Effector memory CD4-positive, alpha-beta T cell (primary cell): ENCODE measurements around the gene TMEM171.

Source experiments
- DNase-seq, 3 donors: peaks; one replicate each; pipeline ENCODE4 v3.0.0-alpha.2; 2020
- H3K27ac ChIP-seq: 2 replicates; pipeline ENCODE4 v1.7.0; 2013; ENCODE audit warnings: mild to moderate bottlenecking, low read length, moderate library complexity; ENCODE audit not compliant: insufficient read depth, poor library complexity, severe bottlenecking
- H3K27me3 ChIP-seq: replicated peaks from 2 replicates; pipeline ENCODE4 v1.7.0; 2013; ENCODE audit warnings: mild to moderate bottlenecking, low read length; ENCODE audit not compliant: insufficient read depth, control insufficient read depth, poor library complexity, severe bottlenecking
- H3K36me3 ChIP-seq: 2 replicates; pipeline ENCODE4 v1.7.0; 2013; ENCODE audit warnings: mild to moderate bottlenecking, low read length, moderate library complexity; ENCODE audit not compliant: control insufficient read depth, insufficient read depth
- H3K4me1 ChIP-seq: 2 replicates; pipeline ENCODE4 v1.7.0; 2013; ENCODE audit warnings: low read length, mild to moderate bottlenecking; ENCODE audit not compliant: control insufficient read depth, insufficient read depth, poor library complexity, severe bottlenecking
- H3K4me3 ChIP-seq: 2 replicates; pipeline ENCODE4 v1.7.0; 2013; ENCODE audit warnings: low read length, low read depth, mild to moderate bottlenecking; ENCODE audit not compliant: insufficient read depth, poor library complexity, severe bottlenecking
- H3K9me3 ChIP-seq: 2 replicates; pipeline ENCODE4 v1.7.0; 2013; ENCODE audit warnings: mild to moderate bottlenecking, low read length, moderate library complexity; ENCODE audit not compliant: control insufficient read depth

TMEM171 gene

DNA sequence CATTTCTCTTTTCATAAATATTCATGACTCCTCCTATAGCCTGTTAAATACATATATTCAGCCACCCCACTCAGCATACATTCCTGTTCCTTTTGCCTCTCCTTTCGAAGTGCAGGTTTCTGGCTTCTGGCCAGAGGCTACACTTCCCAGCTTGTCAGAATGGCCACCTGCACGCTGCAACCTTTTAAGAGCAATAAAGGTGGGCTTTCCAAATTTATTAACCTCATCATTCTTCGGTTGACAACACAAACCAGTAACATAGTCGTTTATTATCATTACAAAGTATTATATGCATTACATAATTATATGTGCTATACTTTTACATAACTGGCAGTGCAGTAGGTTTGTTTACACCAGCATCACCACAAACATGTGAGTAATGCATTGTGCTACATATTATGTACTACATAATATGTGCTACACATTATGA lies 16.5 kb upstream of the TMEM171 start:
- Histone ChIP-seq H3K27ac (no peak overlapping the region), H3K9me3 (no peaks in the 10 kb centered on the region), H3K36me3 (no peaks in the 10 kb centered on the region), H3K4me3 (no peak overlapping the region), H3K4me1 (no peaks in the 10 kb centered on the region), H3K27me3 (peaks cover 3% of the 10 kb centered on the region)
- DNase-seq = no peak

DNA sequence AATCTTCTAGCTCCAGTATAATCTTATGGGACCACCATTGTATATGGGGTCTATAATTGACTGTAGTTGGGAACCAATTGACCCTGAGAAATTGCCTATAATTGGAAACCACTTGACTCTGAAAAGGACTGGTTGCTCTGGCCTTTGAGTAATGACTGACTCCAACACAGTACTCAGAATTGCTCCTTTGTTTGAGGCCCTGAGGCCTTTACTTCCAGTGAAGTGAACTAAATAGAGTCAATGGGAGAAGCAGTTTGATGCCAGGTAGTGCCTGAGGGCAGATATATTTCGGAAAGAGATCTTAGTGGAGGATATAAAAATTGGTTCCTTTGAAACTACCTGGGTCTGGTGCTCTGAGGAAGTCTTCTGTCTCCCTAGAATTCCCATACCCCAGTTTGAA lies 16.0 kb upstream of the TMEM171 start:
- no peak overlapping the region for H3K27ac ChIP-seq
- H3K9me3 ChIP-seq = no peaks in the 10 kb centered on the region
- H3K4me3 ChIP-seq = no peak overlapping the region
- H3K36me3 ChIP-seq = no peaks in the 10 kb centered on the region
- no peaks in the 10 kb centered on the region for H3K4me1 ChIP-seq
- no peak for DNase-seq
- peaks cover 3% of the 10 kb centered on the region for H3K27me3 ChIP-seq

DNA sequence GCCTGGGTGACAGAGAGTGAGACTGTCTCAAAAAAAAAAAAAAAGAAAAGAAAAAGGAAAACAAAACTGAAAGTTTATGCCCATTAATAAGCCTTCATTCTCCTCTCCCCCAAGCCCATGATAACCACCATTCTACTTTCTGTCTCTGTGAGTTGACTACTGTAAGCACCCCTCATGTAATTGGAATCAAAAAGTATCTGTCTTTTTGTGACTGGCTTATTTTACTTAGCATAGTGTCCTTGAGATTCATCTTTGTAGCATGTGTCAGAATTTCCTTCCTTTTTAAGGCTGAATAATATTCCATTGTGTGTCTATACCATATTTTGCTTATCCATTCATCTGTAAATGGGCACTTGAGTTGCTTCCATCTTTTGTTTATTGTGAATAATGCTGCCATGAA lies 14.0 kb upstream of the TMEM171 start:
- Histone ChIP-seq H3K27ac (no peak overlapping the region), H3K4me1 (no peaks in the 10 kb centered on the region), H3K27me3 (peaks cover 3% of the 10 kb centered on the region), H3K36me3 (no peaks in the 10 kb centered on the region), H3K4me3 (no peak overlapping the region), H3K9me3 (no peaks in the 10 kb centered on the region)
- DNase-seq = no peak

DNA sequence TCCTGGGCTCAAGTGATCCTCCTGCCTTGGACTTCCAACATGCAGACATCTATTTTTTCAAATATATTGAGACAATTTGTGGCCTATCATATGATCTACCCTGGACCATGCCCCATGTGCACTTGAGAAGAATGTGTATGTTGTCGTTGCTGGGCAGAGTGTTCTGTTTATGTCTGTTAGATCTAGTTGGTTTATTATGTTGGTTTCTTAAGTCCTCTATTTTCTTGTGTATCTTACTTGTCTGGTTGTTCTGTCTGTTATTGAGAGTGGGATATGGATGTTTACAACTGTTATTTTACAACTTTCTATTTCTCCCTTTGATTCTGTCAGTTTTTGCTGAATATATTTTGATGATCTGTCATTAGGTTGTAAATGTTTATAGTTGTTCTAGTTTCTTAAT lies 10.2 kb upstream of the TMEM171 start:
- Histone ChIP-seq H3K9me3 (no peaks in the 10 kb centered on the region), H3K4me1 (no peaks in the 10 kb centered on the region), H3K27me3 (no peaks in the 10 kb centered on the region), H3K4me3 (no peak overlapping the region), H3K36me3 (no peaks in the 10 kb centered on the region), H3K27ac (no peak overlapping the region)
- no peak for DNase-seq

DNA sequence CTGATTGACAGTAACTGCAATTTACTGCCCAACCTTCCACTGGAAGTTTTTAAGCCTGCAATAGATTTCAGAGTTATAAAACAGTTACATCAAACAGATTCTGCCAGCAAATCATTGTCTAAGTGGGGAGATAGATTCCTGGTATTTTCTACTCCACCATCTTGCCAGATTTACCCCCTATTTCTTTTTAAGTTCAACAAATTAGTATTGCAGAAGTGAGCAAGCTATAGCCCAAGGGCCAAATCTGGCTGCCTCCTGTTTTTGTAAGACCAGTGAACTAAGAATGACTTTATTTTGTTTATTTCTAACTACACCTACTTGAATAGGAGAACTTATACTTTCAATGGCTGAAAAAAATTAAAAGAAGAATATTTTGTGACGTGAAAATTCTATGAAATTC lies 8.8 kb upstream of the TMEM171 start:
- DNase-seq = no peak
- H3K4me3 ChIP-seq = no peak overlapping the region
- H3K27me3 ChIP-seq = no peaks in the 10 kb centered on the region
- no peaks in the 10 kb centered on the region for H3K36me3 ChIP-seq
- no peaks in the 10 kb centered on the region for H3K4me1 ChIP-seq
- H3K9me3 ChIP-seq = no peaks in the 10 kb centered on the region
- H3K27ac ChIP-seq = no peak overlapping the region

DNA sequence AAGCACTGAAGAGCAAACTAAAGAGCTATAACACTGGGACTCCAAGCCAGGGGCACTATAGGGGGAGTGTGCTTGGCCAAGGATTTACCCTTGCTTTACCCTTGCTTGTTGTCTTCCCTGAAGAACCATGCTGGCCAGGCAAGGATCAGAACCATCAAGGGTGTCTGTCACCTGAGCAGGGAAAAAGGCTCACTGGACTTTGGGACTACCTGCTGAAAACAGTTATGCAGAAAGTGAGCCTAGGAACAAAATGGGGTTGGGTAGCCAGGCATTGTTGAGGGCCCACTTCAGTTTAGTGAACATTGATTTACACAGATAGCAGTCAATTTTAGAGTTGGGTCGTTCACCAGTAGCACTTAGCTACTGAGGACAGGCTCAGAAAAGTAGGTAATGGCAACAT lies 8.0 kb upstream of the TMEM171 start:
- DNase-seq = no peak
- Histone ChIP-seq H3K4me3 (no peak overlapping the region), H3K27me3 (no peaks in the 10 kb centered on the region), H3K27ac (no peak overlapping the region), H3K36me3 (no peaks in the 10 kb centered on the region), H3K9me3 (no peaks in the 10 kb centered on the region), H3K4me1 (no peaks in the 10 kb centered on the region)

DNA sequence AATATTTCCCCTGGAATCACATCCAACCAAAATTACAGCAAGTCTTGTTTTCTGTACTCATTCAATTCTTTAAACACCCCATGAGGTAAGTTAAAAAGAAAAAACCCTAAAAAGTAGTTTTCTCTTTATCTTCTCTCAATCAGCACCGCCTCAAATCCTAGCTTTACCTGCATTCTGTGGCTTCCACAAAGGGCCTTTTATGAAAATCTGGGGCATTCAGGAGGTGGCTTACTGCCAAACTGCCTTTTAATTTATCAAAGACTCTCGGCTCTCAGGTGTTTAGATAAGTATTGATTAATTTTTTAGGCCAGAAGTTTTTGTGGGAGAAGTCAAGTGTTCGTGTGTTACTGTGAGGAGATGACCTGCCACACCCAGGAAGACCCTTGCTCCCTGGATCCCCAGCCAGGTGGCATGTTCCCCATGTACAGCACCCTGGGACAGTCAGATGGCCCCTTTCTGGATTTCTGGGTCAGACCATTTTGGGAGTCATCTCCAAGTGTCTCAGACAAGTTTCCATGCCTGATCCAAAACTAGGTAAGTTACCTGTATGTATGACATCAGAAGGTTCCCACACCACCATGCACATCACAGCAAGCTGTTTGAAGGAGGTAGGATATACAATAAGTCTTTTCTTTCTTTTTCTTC lies 6.2 kb upstream of the TMEM171 start:
- DNase-seq = no peak
- Histone ChIP-seq H3K4me1 (no peaks in the 10 kb centered on the region), H3K4me3 (no peak overlapping the region), H3K36me3 (no peaks in the 10 kb centered on the region), H3K27me3 (no peaks in the 10 kb centered on the region), H3K9me3 (no peaks in the 10 kb centered on the region), H3K27ac (no peak overlapping the region)

DNA sequence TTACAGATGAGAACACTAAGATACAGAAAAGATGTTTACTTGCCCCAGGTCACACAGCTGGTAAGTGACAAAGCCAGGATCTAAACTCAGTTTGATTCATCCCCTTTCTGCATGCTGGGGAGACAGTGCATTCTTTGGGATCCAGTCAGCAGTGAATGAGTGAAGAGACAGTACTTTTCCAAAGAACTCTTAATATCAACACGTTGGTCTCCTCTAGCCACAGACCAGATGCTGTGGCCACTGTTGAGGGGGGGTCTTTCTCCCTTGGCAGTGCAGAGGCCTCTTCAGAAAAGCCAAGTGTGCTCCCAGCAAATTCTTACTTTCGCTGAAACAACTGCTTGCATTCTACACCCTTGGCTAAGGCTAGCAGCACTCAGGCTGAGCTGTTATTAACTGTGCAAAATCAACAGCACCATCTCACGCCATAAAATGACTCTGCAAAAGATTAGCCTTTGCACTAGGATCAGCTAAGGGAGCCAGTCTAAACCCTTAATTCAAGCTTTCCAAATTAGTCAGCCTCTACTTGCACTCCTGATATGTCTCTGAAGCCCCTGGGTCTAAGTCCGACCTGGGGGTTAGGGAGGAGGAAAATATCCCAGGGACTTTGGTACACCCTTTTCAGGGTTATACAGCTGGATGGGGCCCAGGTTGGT lies 4.8 kb upstream of the TMEM171 start:
- Histone ChIP-seq H3K27me3 (no peaks in the 10 kb centered on the region), H3K27ac (no peak overlapping the region), H3K36me3 (no peaks in the 10 kb centered on the region)

DNA sequence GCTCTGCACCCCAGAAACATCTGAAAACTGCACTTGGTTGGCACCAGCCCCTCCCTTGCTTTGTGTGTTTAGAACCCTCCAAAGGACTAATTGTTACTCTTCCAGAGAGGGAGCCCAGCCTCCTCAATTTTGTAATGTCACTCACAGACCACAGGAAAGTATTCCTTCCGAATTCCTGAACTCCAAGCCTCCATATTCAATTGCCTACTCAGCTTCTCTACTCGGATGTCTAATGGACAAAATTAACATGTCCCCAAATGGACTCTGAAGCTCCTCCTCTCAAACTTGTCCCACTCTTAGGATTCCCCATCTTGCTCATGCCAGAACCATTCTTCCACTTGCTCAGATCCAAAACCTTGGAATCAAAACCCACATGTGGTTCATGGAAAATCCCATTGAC lies 3.9 kb upstream of the TMEM171 start:
- H3K36me3 ChIP-seq = no peaks in the 10 kb centered on the region
- H3K4me3 ChIP-seq = no peak overlapping the region
- H3K27me3 ChIP-seq = peaks cover 5% of the 10 kb centered on the region
- no peak for DNase-seq
- no peaks in the 10 kb centered on the region for H3K9me3 ChIP-seq
- H3K27ac ChIP-seq = no peak overlapping the region
- H3K4me1 ChIP-seq = peaks cover 2% of the 10 kb centered on the region

More for the DNA sequence above, 4.8 kb upstream of the TMEM171 start:
- no peak overlapping the region for H3K4me3 ChIP-seq
- H3K4me1 ChIP-seq = no peaks in the 10 kb centered on the region
- H3K9me3 ChIP-seq = no peaks in the 10 kb centered on the region
- no peak for DNase-seq

DNA sequence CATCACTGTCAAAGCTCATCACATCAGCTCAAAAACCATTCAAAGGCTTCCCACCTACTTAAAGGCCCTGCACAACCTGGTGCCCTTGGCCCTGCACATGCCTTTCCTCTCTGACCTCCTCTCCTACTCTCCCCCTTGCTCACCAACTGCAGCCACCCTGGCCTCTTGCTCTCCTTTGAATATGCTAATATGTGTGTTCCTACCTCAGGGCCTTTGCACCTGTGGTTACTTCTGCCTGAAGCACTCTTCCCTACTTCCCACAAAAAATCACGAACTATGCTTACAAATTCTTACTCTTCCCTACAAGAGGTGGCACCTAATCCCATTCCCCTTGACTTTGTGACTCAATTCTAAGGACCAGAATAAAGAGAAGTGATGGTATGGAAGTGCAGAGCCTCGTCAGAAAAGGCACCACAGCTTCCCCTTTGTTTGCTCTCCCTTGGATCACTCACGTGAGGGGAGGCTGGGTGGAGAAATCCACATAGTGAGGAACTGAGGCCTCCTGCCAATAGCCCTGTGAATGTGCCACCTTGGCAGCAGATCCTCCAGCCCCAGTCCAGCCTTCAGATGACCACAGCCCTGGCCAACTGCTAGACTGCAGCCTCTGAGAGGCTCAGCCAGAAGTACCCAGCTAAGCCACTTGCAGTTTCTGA lies 3.2 kb upstream of the TMEM171 start:
- Histone ChIP-seq H3K9me3 (no peaks in the 10 kb centered on the region), H3K4me3 (no peak overlapping the region), H3K27ac (no peak overlapping the region), H3K36me3 (no peaks in the 10 kb centered on the region), H3K4me1 (peaks cover 2% of the 10 kb centered on the region), H3K27me3 (peaks cover 9% of the 10 kb centered on the region)
- DNase-seq = no peak
